A549 (cell line): ENCODE results near the gene CELA3B. TPM values are rescaled to one million over a fixed set of nuclear protein-coding genes. Genes with fewer than 3 reads are reported as not detected.
A peak's percentile ranks its signal among the peaks of the same experiment; 100 is the strongest.

Experiments used
- ATAC-seq, 2 experiments: fragments of 200-7000 bp in 1 of 2; fragments of >200 bp in 1 of 2; cut with Nextera tagmentation in 1 of 2; cut with Tn5 transposase in 1 of 2; 3 replicates each; pipeline versions ENCODE4 v1.8.0 to v1.9.1; 2018 to 2020; ENCODE audit warnings: mild to moderate bottlenecking in 1 of 2, moderate library complexity in 1 of 2
- CTCF ChIA-PET: fragments of 300-600 bp; sonication (Branson Sonifier 250); formaldehyde crosslinking; extraction: SDS; loops from one replicate; lab custom pipeline; 2021; ENCODE audit warnings: antibody characterized with exemption, inconsistent platforms; lab: Yijun Ruan, JAX
- POLR2A ChIA-PET: fragments of 350-600 bp; formaldehyde crosslinking; extraction: SDS; loops from one replicate; lab custom pipeline; 2021; ENCODE audit warnings: antibody characterized with exemption, inconsistent platforms; lab: Yijun Ruan, JAX
- DNase-seq, 2 experiments: peaks; one replicate each; pipeline versions ENCODE4 v3.0.0 to v3.0.0-alpha.2; 2011 to 2016; ENCODE audit warnings: low read depth in 1 of 2, low spot score in 1 of 2
- FAIRE-seq: peaks from 2 replicates; lab custom pipeline; 2011; peaks lifted over from hg19 to GRCh38; lab: Jason Lieb, UNC
- H3K27ac ChIP-seq, 2 experiments: fragments of >200 bp; sonication (Bioruptor Twin); formaldehyde crosslinking; 3 replicates each; pipeline ENCODE4 v1.5.1; 2016 to 2017
- H3K4me1 ChIP-seq: fragments of >200 bp; sonication (Bioruptor Twin); formaldehyde crosslinking; 3 replicates; pipeline ENCODE4 v1.6.1; 2016
- H3K4me2 ChIP-seq: fragments of >200 bp; sonication (Bioruptor Twin); formaldehyde crosslinking; 3 replicates; pipeline ENCODE4 v1.6.1; 2016
- H3K4me3 ChIP-seq: fragments of >200 bp; sonication (Bioruptor Twin); formaldehyde crosslinking; 3 replicates; pipeline ENCODE4 v1.5.1; 2016
- H3K9me3 ChIP-seq: fragments of >200 bp; sonication (Bioruptor Twin); formaldehyde crosslinking; 3 replicates; pipeline ENCODE4 v1.6.1; 2016
- CBX2 ChIP-seq: fragments of 200-600 bp; sonication (generic); IDR thresholded peaks from 2 replicates; pipeline ENCODE4 v1.6.1; 2016; ENCODE audit warnings: low read depth, mild to moderate bottlenecking, borderline replicate concordance
- CHD4 ChIP-seq: fragments of 200-600 bp; sonication (generic); IDR thresholded peaks from 2 replicates; pipeline ENCODE4 v1.6.1; 2016; ENCODE audit warnings: antibody characterized with exemption, mild to moderate bottlenecking, borderline replicate concordance
- EHF ChIP-seq: fragments of 250-450 bp; sonication (Bioruptor Pico); IDR thresholded peaks from 2 replicates; pipeline ENCODE4 v1.5.0; 2020; ENCODE audit warnings: mild to moderate bottlenecking
- FOSB ChIP-seq: fragments of 250-450 bp; sonication (Bioruptor Pico); IDR thresholded peaks from 2 replicates; pipeline ENCODE4 v1.5.0; 2020; ENCODE audit warnings: mild to moderate bottlenecking, moderate library complexity
- HMGXB4 ChIP-seq: fragments of 250-450 bp; sonication (Bioruptor Pico); IDR thresholded peaks from 2 replicates; pipeline ENCODE4 v1.5.0; 2021; ENCODE audit warnings: mild to moderate bottlenecking, moderate library complexity, borderline replicate concordance
- HOXB5 ChIP-seq: fragments of 250-450 bp; sonication (Bioruptor Pico); IDR thresholded peaks from 2 replicates; pipeline ENCODE4 v1.5.0; 2020; ENCODE audit warnings: mild to moderate bottlenecking, moderate library complexity
- MAFK ChIP-seq: fragments of 450-650 bp; IDR thresholded peaks from 2 replicates; pipeline ENCODE4 v1.6.1; 2014; ENCODE audit not compliant: partially characterized antibody
- MAZ ChIP-seq: fragments of 150-350 bp; IDR thresholded peaks from 2 replicates; pipeline ENCODE4 v1.6.1; 2014; ENCODE audit warnings: antibody characterized with exemption, low read depth, low read length, borderline replicate concordance
- NFE2L2 ChIP-seq: fragments of 150-350 bp; conservative IDR thresholded peaks from 2 replicates; pipeline ENCODE4 v1.6.1; 2014; ENCODE audit warnings: low read length
- NPAS2 ChIP-seq: fragments of 250-450 bp; sonication (Bioruptor Pico); IDR thresholded peaks from 2 replicates; pipeline ENCODE4 v1.8.0; 2022; ENCODE audit warnings: mild to moderate bottlenecking, moderate library complexity, borderline replicate concordance
- NR3C1 ChIP-seq: fragments of >200 bp; sonication (Bioruptor Twin); formaldehyde crosslinking; IDR thresholded peaks from 3 replicates; pipeline ENCODE4 v1.6.1; 2017
- PBX3 ChIP-seq: IDR thresholded peaks from 2 replicates; pipeline ENCODE4 v1.6.1; 2012
- POLR2AphosphoS2 ChIP-seq: conservative IDR thresholded peaks from 2 replicates; pipeline ENCODE4 v1.6.1; 2012; ENCODE audit warnings: low read length, improper control_type of control experiment, inconsistent platforms
- RARB ChIP-seq: fragments of 250-450 bp; sonication (Bioruptor Pico); IDR thresholded peaks from 2 replicates; pipeline ENCODE4 v1.8.0; 2021; ENCODE audit warnings: mild to moderate bottlenecking, moderate library complexity
- RCOR1 ChIP-seq: fragments of 150-350 bp; IDR thresholded peaks from 2 replicates; pipeline ENCODE4 v1.6.1; 2014; ENCODE audit warnings: antibody characterized with exemption, low read length, low read depth
- SMC3 ChIP-seq: fragments of >200 bp; sonication (Bioruptor Twin); formaldehyde crosslinking; IDR thresholded peaks from 3 replicates; pipeline ENCODE4 v1.6.1; 2018; ENCODE audit warnings: inconsistent platforms
- SREBF2 ChIP-seq: fragments of 450-650 bp; IDR thresholded peaks from 2 replicates; pipeline ENCODE4 v1.6.1; 2014; ENCODE audit warnings: mild to moderate bottlenecking, moderate library complexity
- whole genome bisulfite sequencing: methylation state at CpG from one replicate; pipeline ENCODE4 v1.1.6; 2017; ENCODE audit errors: missing lambda C conversion rate; 5-methylcytosine and 5-hydroxymethylcytosine counted together
- polyA plus RNA-seq, 4 experiments: library from polyadenylated mRNA; depleted of rRNA in 3 of 4; stranded (reverse); fragments of >200 nt; fragmentation: RNase III in 1 of 4; extraction: RNeasy Plus Mini Kit Qiagen cat#74134 plus additional on column Dnase treatment in 1 of 4; gene quantifications; 2 replicates in 3 of 4; 3 replicates in 1 of 4; pipeline ENCODE4 v1.2.3, GENCODE V29; 2011 to 2017
- TF ChIP-seq, protein P1 (sequence below): fragments of 450-650 bp; IDR thresholded peaks from 2 replicates; pipeline ENCODE4 v1.6.1; 2014; ENCODE audit warnings: antibody characterized with exemption
- TF ChIP-seq, protein P2 (sequence below): IDR thresholded peaks from 2 replicates; pipeline ENCODE4 v1.6.1; 2012; ENCODE audit warnings: low read depth, borderline replicate concordance
- TF ChIP-seq, protein P3 (sequence below): fragments of 200-600 bp; sonication (generic); IDR thresholded peaks from 2 replicates; pipeline ENCODE4 v1.6.1; 2016; ENCODE audit warnings: antibody characterized with exemption, mild to moderate bottlenecking, moderate library complexity
- TF ChIP-seq, protein P4 (sequence below): IDR thresholded peaks from 2 replicates; pipeline ENCODE4 v1.6.1; 2012

CELA3B gene
- polyA plus RNA-seq, 2 of the 4 experiments (the other 2 are of a cell fraction), result not detected

GRCh38 chr1:21944733-21945073 lies 32.1 kb upstream of the CELA3B start:
- TF ChIP-seq, protein P1, sequence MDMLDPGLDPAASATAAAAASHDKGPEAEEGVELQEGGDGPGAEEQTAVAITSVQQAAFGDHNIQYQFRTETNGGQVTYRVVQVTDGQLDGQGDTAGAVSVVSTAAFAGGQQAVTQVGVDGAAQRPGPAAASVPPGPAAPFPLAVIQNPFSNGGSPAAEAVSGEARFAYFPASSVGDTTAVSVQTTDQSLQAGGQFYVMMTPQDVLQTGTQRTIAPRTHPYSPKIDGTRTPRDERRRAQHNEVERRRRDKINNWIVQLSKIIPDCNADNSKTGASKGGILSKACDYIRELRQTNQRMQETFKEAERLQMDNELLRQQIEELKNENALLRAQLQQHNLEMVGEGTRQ, result no peak
- no peak for TF ChIP-seq EHF (CRISPR knock-in tag)
- no peak for TF ChIP-seq NPAS2 (CRISPR knock-in tag)
- TF ChIP-seq NR3C1, result no peak
- no peak for TF ChIP-seq POLR2AphosphoS2
- TF ChIP-seq PBX3, result no peak
- no peak for TF ChIP-seq MAZ
- TF ChIP-seq CBX2, result no peak
- TF ChIP-seq FOSB (CRISPR knock-in tag), result no peak
- TF ChIP-seq NFE2L2, result no peak
- no peak for TF ChIP-seq RCOR1
- TF ChIP-seq, protein P2, sequence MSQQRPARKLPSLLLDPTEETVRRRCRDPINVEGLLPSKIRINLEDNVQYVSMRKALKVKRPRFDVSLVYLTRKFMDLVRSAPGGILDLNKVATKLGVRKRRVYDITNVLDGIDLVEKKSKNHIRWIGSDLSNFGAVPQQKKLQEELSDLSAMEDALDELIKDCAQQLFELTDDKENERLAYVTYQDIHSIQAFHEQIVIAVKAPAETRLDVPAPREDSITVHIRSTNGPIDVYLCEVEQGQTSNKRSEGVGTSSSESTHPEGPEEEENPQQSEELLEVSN, result no peak
- no peak for TF ChIP-seq CHD4
- no peak for TF ChIP-seq SREBF2
- no peak for TF ChIP-seq HMGXB4 (CRISPR knock-in tag)
- H3K9me3 ChIP-seq, result no peaks in the 10 kb centered on the region
- no peak overlapping the region for H3K4me2 ChIP-seq
- WGBS, result 65% methylated on average over 3 of the region's 3 CpGs
- no peak overlapping the region for H3K4me3 ChIP-seq
- no peak for FAIRE-seq
- ChIA-PET CTCF (interaction anchor here (0.7 kb wide), 1 partner anchor 19 kb away, joined by 5 read pairs; no protein-coding TSS in a partner anchor), POLR2A (no interaction called here)
- DNase-seq, result no peak
- no peak for ATAC-seq
- peaks cover 12% of the 10 kb centered on the region for H3K4me1 ChIP-seq
- H3K27ac ChIP-seq, result no peak overlapping the region

GRCh38 chr1:21946836-21947587 lies 29.8 kb upstream of the CELA3B start:
- FAIRE-seq (no peak), ATAC-seq (peak; percentile 32 to 43; a peak in 2 of 6 replicates), DNase-seq (no peak)
- H3K4me1 ChIP-seq, result peaks cover 4% of the 10 kb centered on the region; the same call in 1 of the 3 replicates
- TF ChIP-seq MAFK (no peak), RARB (no peak), HOXB5 (CRISPR knock-in tag) (no peak), POLR2AphosphoS2 (no peak), NFE2L2 (no peak), SMC3 (no peak), SREBF2 (no peak)
- TF ChIP-seq, protein P2, result no peak
- TF ChIP-seq, protein P3, sequence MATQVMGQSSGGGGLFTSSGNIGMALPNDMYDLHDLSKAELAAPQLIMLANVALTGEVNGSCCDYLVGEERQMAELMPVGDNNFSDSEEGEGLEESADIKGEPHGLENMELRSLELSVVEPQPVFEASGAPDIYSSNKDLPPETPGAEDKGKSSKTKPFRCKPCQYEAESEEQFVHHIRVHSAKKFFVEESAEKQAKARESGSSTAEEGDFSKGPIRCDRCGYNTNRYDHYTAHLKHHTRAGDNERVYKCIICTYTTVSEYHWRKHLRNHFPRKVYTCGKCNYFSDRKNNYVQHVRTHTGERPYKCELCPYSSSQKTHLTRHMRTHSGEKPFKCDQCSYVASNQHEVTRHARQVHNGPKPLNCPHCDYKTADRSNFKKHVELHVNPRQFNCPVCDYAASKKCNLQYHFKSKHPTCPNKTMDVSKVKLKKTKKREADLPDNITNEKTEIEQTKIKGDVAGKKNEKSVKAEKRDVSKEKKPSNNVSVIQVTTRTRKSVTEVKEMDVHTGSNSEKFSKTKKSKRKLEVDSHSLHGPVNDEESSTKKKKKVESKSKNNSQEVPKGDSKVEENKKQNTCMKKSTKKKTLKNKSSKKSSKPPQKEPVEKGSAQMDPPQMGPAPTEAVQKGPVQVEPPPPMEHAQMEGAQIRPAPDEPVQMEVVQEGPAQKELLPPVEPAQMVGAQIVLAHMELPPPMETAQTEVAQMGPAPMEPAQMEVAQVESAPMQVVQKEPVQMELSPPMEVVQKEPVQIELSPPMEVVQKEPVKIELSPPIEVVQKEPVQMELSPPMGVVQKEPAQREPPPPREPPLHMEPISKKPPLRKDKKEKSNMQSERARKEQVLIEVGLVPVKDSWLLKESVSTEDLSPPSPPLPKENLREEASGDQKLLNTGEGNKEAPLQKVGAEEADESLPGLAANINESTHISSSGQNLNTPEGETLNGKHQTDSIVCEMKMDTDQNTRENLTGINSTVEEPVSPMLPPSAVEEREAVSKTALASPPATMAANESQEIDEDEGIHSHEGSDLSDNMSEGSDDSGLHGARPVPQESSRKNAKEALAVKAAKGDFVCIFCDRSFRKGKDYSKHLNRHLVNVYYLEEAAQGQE, result no peak
- TF ChIP-seq, protein P4, sequence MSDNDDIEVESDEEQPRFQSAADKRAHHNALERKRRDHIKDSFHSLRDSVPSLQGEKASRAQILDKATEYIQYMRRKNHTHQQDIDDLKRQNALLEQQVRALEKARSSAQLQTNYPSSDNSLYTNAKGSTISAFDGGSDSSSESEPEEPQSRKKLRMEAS, result no peak
- H3K9me3 ChIP-seq, result no peaks in the 10 kb centered on the region
- H3K4me3 ChIP-seq, result no peak overlapping the region
- H3K27ac ChIP-seq, result no peak overlapping the region
- POLR2A ChIA-PET, result interaction anchor here (1.1 kb wide), 1 partner anchor 11 kb away, joined by 3 read pairs; no protein-coding TSS in a partner anchor
- CTCF ChIA-PET, result interaction anchor here (0.6 kb wide), 1 partner anchor 17 kb away, joined by 3 read pairs; no protein-coding TSS in a partner anchor
- 66% methylated on average over 4 of the region's 11 CpGs for WGBS
- no peak overlapping the region for H3K4me2 ChIP-seq
